Measurements from ENCODE around the gene ARHGAP12.

The ARHGAP12 gene

GRCh38 chr10:31832261-31832660 lies 96.4 kb downstream of the ARHGAP12 start:
- no peak overlapping the region for H3K4me3 ChIP-seq (ENCODE audit: low read length)
- H3K27ac ChIP-seq (ENCODE audit: low read length), result no peak overlapping the region
- H3K27me3 ChIP-seq (ENCODE audit: insufficient read depth, low read length), result no peaks in the 10 kb centered on the region
- H3K36me3 ChIP-seq (ENCODE audit: insufficient read depth, low read depth, low read length), result no peaks in the 10 kb centered on the region
- no peak overlapping the region for H3K9ac ChIP-seq (ENCODE audit: low read depth, low read length)
- H3K9me3 ChIP-seq (ENCODE audit: insufficient read depth, low read depth, low read length), result no peaks in the 10 kb centered on the region
- H3K4me1 ChIP-seq (ENCODE audit: insufficient read depth, low read length), result peaks cover 23% of the 10 kb centered on the region; the same call in 1 of the 2 replicates

- H3K27me3 ChIP-seq (ENCODE audit: insufficient read depth, low read length), result no peaks in the 10 kb centered on the region
These were observed 97.7 kb downstream of the ARHGAP12 start for GRCh38 chr10:31830887-31831286.

GRCh38 chr10:31829776-31830175 lies 98.9 kb downstream of the ARHGAP12 start:
- Histone ChIP-seq H3K27ac (ENCODE audit: low read length) (peak overlapping the region; percentile 20), H3K4me3 (ENCODE audit: low read length) (peak overlapping the region; percentile 23; the same call in 1 of the 2 replicates), H3K9ac (ENCODE audit: low read depth, low read length) (no peak overlapping the region), H3K9me3 (ENCODE audit: insufficient read depth, low read depth, low read length) (no peaks in the 10 kb centered on the region), H3K4me1 (ENCODE audit: insufficient read depth, low read length) (peaks cover 23% of the 10 kb centered on the region; the same call in 1 of the 2 replicates), H3K36me3 (ENCODE audit: insufficient read depth, low read depth, low read length) (peaks cover 7% of the 10 kb centered on the region; the same call in 1 of the 2 replicates), H3K27me3 (ENCODE audit: insufficient read depth, low read length) (no peaks in the 10 kb centered on the region)

More at GRCh38 chr10:31830887-31831286, 97.7 kb downstream of the ARHGAP12 start:
- Histone ChIP-seq H3K27ac (ENCODE audit: low read length) (no peak overlapping the region), H3K36me3 (ENCODE audit: insufficient read depth, low read depth, low read length) (0 out of 2 replicates have a peak, but pooled peaks cover under 1% of the 10 kb centered on the region), H3K9me3 (ENCODE audit: insufficient read depth, low read depth, low read length) (no peaks in the 10 kb centered on the region), H3K4me1 (ENCODE audit: insufficient read depth, low read length) (peaks cover 23% of the 10 kb centered on the region; the same call in 1 of the 2 replicates), H3K9ac (ENCODE audit: low read depth, low read length) (no peak overlapping the region), H3K4me3 (ENCODE audit: low read length) (no peak overlapping the region)

GRCh38 chr10:31823358-31823757 lies 105.3 kb downstream of the ARHGAP12 start:
- no peak overlapping the region for H3K27ac ChIP-seq (ENCODE audit: low read length)
- H3K27me3 ChIP-seq (ENCODE audit: insufficient read depth, low read length), result no peaks in the 10 kb centered on the region
- H3K9ac ChIP-seq (ENCODE audit: low read depth, low read length), result no peak overlapping the region
- H3K9me3 ChIP-seq (ENCODE audit: insufficient read depth, low read depth, low read length), result no peaks in the 10 kb centered on the region
- H3K4me3 ChIP-seq (ENCODE audit: low read length), result no peak overlapping the region
- no peaks in the 10 kb centered on the region for H3K4me1 ChIP-seq (ENCODE audit: insufficient read depth, low read length)
- H3K36me3 ChIP-seq (ENCODE audit: insufficient read depth, low read depth, low read length), result peaks cover 18% of the 10 kb centered on the region

- Histone ChIP-seq H3K4me3 (ENCODE audit: low read length) (no peak overlapping the region), H3K4me1 (ENCODE audit: insufficient read depth, low read length) (no peaks in the 10 kb centered on the region), H3K9me3 (ENCODE audit: insufficient read depth, low read depth, low read length) (no peaks in the 10 kb centered on the region), H3K9ac (ENCODE audit: low read depth, low read length) (no peak overlapping the region), H3K27me3 (ENCODE audit: insufficient read depth, low read length) (no peaks in the 10 kb centered on the region), H3K27ac (ENCODE audit: low read length) (no peak overlapping the region), H3K36me3 (ENCODE audit: insufficient read depth, low read depth, low read length) (peaks cover 18% of the 10 kb centered on the region)
These were observed 105.9 kb downstream of the ARHGAP12 start for GRCh38 chr10:31822616-31823318.

GRCh38 chr10:31822150-31822549 lies 106.5 kb downstream of the ARHGAP12 start:
- H3K36me3 ChIP-seq (ENCODE audit: insufficient read depth, low read depth, low read length), result peaks cover 18% of the 10 kb centered on the region
- H3K9me3 ChIP-seq (ENCODE audit: insufficient read depth, low read depth, low read length), result no peaks in the 10 kb centered on the region
- H3K4me1 ChIP-seq (ENCODE audit: insufficient read depth, low read length), result no peaks in the 10 kb centered on the region
- H3K4me3 ChIP-seq (ENCODE audit: low read length), result no peak overlapping the region
- H3K9ac ChIP-seq (ENCODE audit: low read depth, low read length), result no peak overlapping the region
- H3K27ac ChIP-seq (ENCODE audit: low read length), result no peak overlapping the region
- H3K27me3 ChIP-seq (ENCODE audit: insufficient read depth, low read length), result no peaks in the 10 kb centered on the region

GRCh38 chr10:31820778-31821369 lies 107.8 kb downstream of the ARHGAP12 start:
- H3K27me3 ChIP-seq (ENCODE audit: insufficient read depth, low read length), result no peaks in the 10 kb centered on the region
- no peaks in the 10 kb centered on the region for H3K9me3 ChIP-seq (ENCODE audit: insufficient read depth, low read depth, low read length)
- no peak overlapping the region for H3K27ac ChIP-seq (ENCODE audit: low read length)
- no peak overlapping the region for H3K9ac ChIP-seq (ENCODE audit: low read depth, low read length)
- H3K4me1 ChIP-seq (ENCODE audit: insufficient read depth, low read length), result no peaks in the 10 kb centered on the region
- H3K36me3 ChIP-seq (ENCODE audit: insufficient read depth, low read depth, low read length), result peaks cover 23% of the 10 kb centered on the region
- no peak overlapping the region for H3K4me3 ChIP-seq (ENCODE audit: low read length)

GRCh38 chr10:31820096-31820495 lies 108.5 kb downstream of the ARHGAP12 start:
- Histone ChIP-seq H3K4me1 (ENCODE audit: insufficient read depth, low read length) (no peaks in the 10 kb centered on the region), H3K9me3 (ENCODE audit: insufficient read depth, low read depth, low read length) (no peaks in the 10 kb centered on the region), H3K4me3 (ENCODE audit: low read length) (no peak overlapping the region), H3K27me3 (ENCODE audit: insufficient read depth, low read length) (no peaks in the 10 kb centered on the region), H3K27ac (ENCODE audit: low read length) (no peak overlapping the region), H3K9ac (ENCODE audit: low read depth, low read length) (no peak overlapping the region), H3K36me3 (ENCODE audit: insufficient read depth, low read depth, low read length) (peaks cover 20% of the 10 kb centered on the region)

GRCh38 chr10:31819391-31819820 lies 109.2 kb downstream of the ARHGAP12 start:
- H3K4me3 ChIP-seq (ENCODE audit: low read length), result no peak overlapping the region
- no peaks in the 10 kb centered on the region for H3K27me3 ChIP-seq (ENCODE audit: insufficient read depth, low read length)
- H3K9me3 ChIP-seq (ENCODE audit: insufficient read depth, low read depth, low read length), result no peaks in the 10 kb centered on the region
- H3K27ac ChIP-seq (ENCODE audit: low read length), result no peak overlapping the region
- H3K9ac ChIP-seq (ENCODE audit: low read depth, low read length), result no peak overlapping the region
- H3K36me3 ChIP-seq (ENCODE audit: insufficient read depth, low read depth, low read length), result peaks cover 19% of the 10 kb centered on the region
- H3K4me1 ChIP-seq (ENCODE audit: insufficient read depth, low read length), result no peaks in the 10 kb centered on the region

- H3K36me3 ChIP-seq (ENCODE audit: insufficient read depth, low read depth, low read length), result peaks cover 32% of the 10 kb centered on the region
- H3K4me3 ChIP-seq (ENCODE audit: low read length), result no peak overlapping the region
- no peaks in the 10 kb centered on the region for H3K27me3 ChIP-seq (ENCODE audit: insufficient read depth, low read length)
- no peaks in the 10 kb centered on the region for H3K4me1 ChIP-seq (ENCODE audit: insufficient read depth, low read length)
- no peak overlapping the region for H3K27ac ChIP-seq (ENCODE audit: low read length)
- no peak overlapping the region for H3K9ac ChIP-seq (ENCODE audit: low read depth, low read length)
- H3K9me3 ChIP-seq (ENCODE audit: insufficient read depth, low read depth, low read length), result no peaks in the 10 kb centered on the region
These were observed 112.3 kb downstream of the ARHGAP12 start for GRCh38 chr10:31816318-31816717.

- Histone ChIP-seq H3K4me3 (ENCODE audit: low read length) (no peak overlapping the region), H3K9ac (ENCODE audit: low read depth, low read length) (no peak overlapping the region), H3K27ac (ENCODE audit: low read length) (no peak overlapping the region)
These were observed 120.1 kb downstream of the ARHGAP12 start for GRCh38 chr10:31808258-31809218.

More at GRCh38 chr10:31808258-31809218, 120.1 kb downstream of the ARHGAP12 start:
- Histone ChIP-seq H3K9me3 (ENCODE audit: insufficient read depth, low read depth, low read length) (no peaks in the 10 kb centered on the region), H3K36me3 (ENCODE audit: insufficient read depth, low read depth, low read length) (peaks cover 47% of the 10 kb centered on the region), H3K4me1 (ENCODE audit: insufficient read depth, low read length) (no peaks in the 10 kb centered on the region), H3K27me3 (ENCODE audit: insufficient read depth, low read length) (no peaks in the 10 kb centered on the region)

All from iPS-20b (cell line).